GM19193 (cell line): ENCODE measurements around the gene CD200R1.

Experiments
- POLR2A ChIP-seq: IDR thresholded peaks from 4 replicates; pipeline ENCODE4 v1.6.1; 2011; ENCODE audit not compliant: insufficient read depth, insufficient read length; ENCODE audit errors: extremely low read depth

The CD200R1 gene

GRCh38 chr3:112974894-112975293 is at the start of gene CD200R1:
Gene CD200R1 (minus strand): TSS chr3:112975103. CDS start chr3:112974857, 246 bp downstream.
- TF ChIP-seq POLR2A, result no peak

- TF ChIP-seq POLR2A, result no peak
These were observed 46.6 kb upstream of the CD200R1 start for GRCh38 chr3:113021471-113021870.

GRCh38 chr3:113019182-113020137 is 44.6 kb upstream of the CD200R1 start:
- TF ChIP-seq POLR2A, result peak; percentile 86

- TF ChIP-seq POLR2A, result no peak
These were observed 43.8 kb upstream of the CD200R1 start for GRCh38 chr3:113018536-113019181.

GRCh38 chr3:113013593-113013992 is 38.7 kb upstream of the CD200R1 start:
- no peak for TF ChIP-seq POLR2A

GRCh38 chr3:113008117-113008516 is 33.2 kb upstream of the CD200R1 start:
- TF ChIP-seq POLR2A, result no peak

- no peak for TF ChIP-seq POLR2A
These were observed 31.6 kb upstream of the CD200R1 start for GRCh38 chr3:113006359-113007056.

GRCh38 chr3:113005611-113006010 is 30.7 kb upstream of the CD200R1 start:
- TF ChIP-seq POLR2A, result no peak

GRCh38 chr3:113002679-113003078 is 27.8 kb upstream of the CD200R1 start:
- TF ChIP-seq POLR2A, result no peak

GRCh38 chr3:113002037-113002436 is 27.1 kb upstream of the CD200R1 start:
- TF ChIP-seq POLR2A, result no peak

- no peak for TF ChIP-seq POLR2A
These were observed 25.8 kb upstream of the CD200R1 start for GRCh38 chr3:113000691-113001090.

GRCh38 chr3:112995800-112996199 is 20.9 kb upstream of the CD200R1 start:
- TF ChIP-seq POLR2A, result no peak

GRCh38 chr3:112990672-112991602 is 16.0 kb upstream of the CD200R1 start, which contains the start of gene GTPBP8:
Gene GTPBP8 (plus strand): TSS chr3:112990984. CDS start chr3:112991000, 16 bp downstream.
- peak; percentile 96 for TF ChIP-seq POLR2A
